Ovary (tissue), 9 donors: Measurements from ENCODE around the gene FGF4. TPM values are rescaled to one million over a fixed set of nuclear protein-coding genes. Genes with fewer than 3 reads are reported as not detected.

Source experiments
- DNase-seq, 5 donors: peaks; one replicate each; pipeline ENCODE4 v3.0.0-alpha.2; 2019 to 2020
- H3K27ac ChIP-seq, 2 donors: fragments of 200-600 bp; one replicate each; pipeline versions ENCODE4 v1.5.1 to v1.8.0; 2019 to 2022
- H3K27me3 ChIP-seq: fragments of 200-600 bp; one replicate; pipeline ENCODE4 v1.8.0; 2022
- H3K36me3 ChIP-seq: fragments of 200-600 bp; sonication (generic); one replicate; pipeline ENCODE4 v1.5.1; 2019
- H3K4me1 ChIP-seq: one replicate; pipeline ENCODE4 v1.8.1; 2013; ENCODE audit warnings: mild to moderate bottlenecking, moderate library complexity; ENCODE audit not compliant: insufficient read depth
- H3K4me3 ChIP-seq: fragments of 200-600 bp; sonication (generic); one replicate; pipeline ENCODE4 v1.5.1; 2017
- H3K9me3 ChIP-seq, 2 donors: fragments of 200-600 bp in 1 of 2; sonication (generic) in 1 of 2; one replicate each; pipeline versions ENCODE4 v1.5.1 to v1.8.1; 2013 to 2019; ENCODE audit warnings: mild to moderate bottlenecking in 1 of 2, moderate library complexity in 1 of 2
- CTCF ChIP-seq, 3 donors: fragments of 450-650 bp in 2 of 3; fragments of 200-600 bp in 1 of 3; IDR thresholded peaks; one replicate each; pipeline versions ENCODE4 v1.5.1 to v1.8.0; 2016 to 2022; ENCODE audit warnings: antibody characterized with exemption in 3 of 3, mild to moderate bottlenecking in 1 of 3
- EP300 ChIP-seq: sonication (generic); formaldehyde crosslinking; IDR thresholded peaks from one replicate; pipeline ENCODE4 v1.6.1; 2017; ENCODE audit warnings: antibody characterized with exemption
- POLR2A ChIP-seq: fragments of 450-650 bp; IDR thresholded peaks from one replicate; pipeline ENCODE4 v1.6.1; 2017; ENCODE audit warnings: antibody characterized with exemption, mild to moderate bottlenecking, moderate library complexity
- WGBS, 3 donors: extraction: QIAGEN DNeasy Blood & Tissue Kit in 1 of 3; methylation state at CpG; one replicate each; pipeline versions ENCODE4 v1.1.5 to v1.1.7; 2013 to 2017; 5-methylcytosine and 5-hydroxymethylcytosine counted together
- intact Hi-C, 4 donors: fragments of 100-400 bp; cut with DNase I; formaldehyde crosslinking; loops; one replicate each; pipeline versions ENCODE4 v1.11.0 to v1.15.1; 2022 to 2023
- polyA plus RNA-seq, 2 donors: library from polyadenylated mRNA; stranded (reverse); fragments of 200-250 nt in 1 of 2; fragments of 350-450 nt in 1 of 2; fragmentation: Illumina TruSeq in 1 of 2; extraction: RNeasy Lipid Tissue Mini Kit (QIAGEN cat#74804) in 1 of 2; gene quantifications; one replicate each; pipeline ENCODE4 v1.2.3, GENCODE V29; 2013 to 2014
- total RNA-seq, 7 donors: library from RNA; depleted of rRNA in 2 of 7; stranded (reverse); fragments of >200 nt in 2 of 7; fragmentation: NEBNext Ultra II Directional in 3 of 7; extraction: Animal tissue kit (Norgen Biotek cat#: 25700) in 3 of 7; gene quantifications; one replicate each; pipeline versions ENCODE4 v1.1.0 to v1.2.4, GENCODE V29; 2016 to 2023
- donor health status: DM: no; HTN: no; CAD: no; lungs with moderate emphysema.
- donor health status: DM: no; HTN: no; CAD: no.
- donor health status: Bipolar disorder and iron deficiency.
- donor health status: DM: yes; HTN: yes; CAD: no.
- donor health status: DM: no; HTN: no; CAD: no.
- donor health status: DM: yes; HTN: yes; CAD: no.

Gene FGF4
- total and polyA plus RNA-seq, 9 donors, result not detected

GRCh38 chr11:69748637-69749036 is 26.5 kb downstream of the FGF4 start:
- intact Hi-C loops, result no loop called here
- 74 to 85% (median 82%) methylated on average over 8 to 11 of the region's 11 CpGs for WGBS, 3 donors
- no peak overlapping the region for H3K27ac ChIP-seq
- H3K4me3 ChIP-seq, result no peak overlapping the region
- no peaks in the 10 kb centered on the region for H3K36me3 ChIP-seq
- H3K4me1 ChIP-seq, result no peaks in the 10 kb centered on the region
- DNase-seq, result no peak
- H3K27me3 ChIP-seq, result no peaks in the 10 kb centered on the region
- TF ChIP-seq EP300 (no peak), CTCF (IDR thresholded peaks at IDR 0.05) (no peak), POLR2A (no peak)
- H3K9me3 ChIP-seq, result no peaks in the 10 kb centered on the region

DNA sequence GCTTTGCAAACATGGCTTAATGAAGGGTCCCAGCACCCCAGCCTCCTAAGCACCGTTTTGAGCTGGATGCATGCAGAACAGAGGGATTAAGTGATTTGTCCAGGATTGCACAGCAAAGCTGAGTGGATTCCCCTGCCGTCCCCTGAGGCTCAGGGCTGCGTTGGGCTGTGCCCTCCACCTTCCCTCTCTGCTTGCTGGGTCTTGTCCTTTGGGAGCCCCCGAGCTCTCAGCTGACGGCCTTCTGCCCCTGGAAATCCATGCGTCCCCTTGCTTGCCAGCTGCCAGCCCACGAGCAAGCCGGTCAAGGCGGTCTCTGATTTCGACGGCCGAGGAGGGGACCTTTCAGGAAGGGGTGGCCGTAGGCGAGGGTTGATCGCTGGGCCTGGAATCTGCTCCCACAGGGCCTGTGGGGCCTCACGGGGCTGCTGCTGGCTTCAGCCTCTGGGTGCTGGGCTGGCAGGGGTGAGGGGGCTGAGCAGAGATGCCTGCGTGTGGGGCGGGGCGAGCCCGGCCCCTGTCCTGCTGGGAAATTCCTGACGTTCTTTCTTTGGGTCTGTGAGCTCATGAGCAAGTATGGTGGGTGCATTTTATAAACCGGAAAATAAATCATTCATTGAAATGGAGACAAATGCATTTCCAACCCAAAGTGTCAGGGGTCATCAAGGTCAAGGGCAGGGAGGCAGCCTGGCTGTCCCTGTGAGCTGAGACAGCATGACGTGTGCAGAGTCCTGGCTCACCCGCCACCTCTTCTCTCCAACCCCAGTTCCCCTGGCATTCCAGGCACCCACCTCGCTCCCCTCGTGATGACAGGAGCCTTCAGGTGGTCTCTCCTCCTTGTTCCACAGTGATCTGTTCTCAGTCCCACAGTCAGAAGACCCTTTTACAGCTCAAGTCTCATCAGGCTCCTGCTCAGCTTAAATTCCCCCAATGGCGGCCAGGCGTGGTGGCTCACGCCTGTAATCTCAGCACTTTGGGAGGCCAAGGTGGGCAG is 28.1 kb downstream of the FGF4 start:
- Histone ChIP-seq H3K27ac (no peak overlapping the region), H3K9me3 (no peaks in the 10 kb centered on the region), H3K36me3 (no peaks in the 10 kb centered on the region), H3K4me3 (no peak overlapping the region), H3K4me1 (no peaks in the 10 kb centered on the region), H3K27me3 (no peaks in the 10 kb centered on the region)
- no peak for TF ChIP-seq POLR2A
- TF ChIP-seq EP300, result no peak
- no peak for TF ChIP-seq CTCF (IDR thresholded peaks at IDR 0.05)
- intact Hi-C loops, result no loop called here
- DNase-seq, result no peak
- WGBS, 3 donors, result 37 to 45% (median 41%) methylated on average over 29 of the region's 29 CpGs

DNA sequence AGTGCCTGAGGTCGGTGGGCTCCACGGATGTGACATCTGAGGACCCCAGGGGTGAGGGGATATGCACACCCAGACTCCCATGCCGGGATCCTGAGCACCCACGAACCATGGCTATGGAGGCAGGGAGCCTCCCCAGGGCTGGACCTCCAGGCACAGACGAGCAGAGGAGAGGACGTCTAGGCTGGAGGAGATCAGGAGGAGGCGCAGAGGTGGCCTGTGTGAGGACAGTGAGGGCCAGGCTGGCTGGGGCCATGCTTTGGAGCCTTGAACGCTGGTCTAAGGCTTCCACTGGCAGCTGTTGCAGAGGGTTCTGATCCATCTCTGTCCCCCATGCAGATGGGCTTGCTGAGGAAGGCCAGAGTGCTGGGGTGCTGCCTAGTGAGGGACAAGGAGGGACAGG is 29.0 kb downstream of the FGF4 start:
- no peak for TF ChIP-seq POLR2A
- TF ChIP-seq CTCF (IDR thresholded peaks at IDR 0.05), result no peak
- TF ChIP-seq EP300, result no peak
- H3K27ac ChIP-seq, result no peak overlapping the region
- 74 to 81% (median 75%) methylated on average over 8 of the region's 8 CpGs for WGBS, 3 donors

GRCh38 chr11:69745201-69745600 is 29.9 kb downstream of the FGF4 start:
- intact Hi-C loops, result no loop called here
- H3K36me3 ChIP-seq, result no peaks in the 10 kb centered on the region
- no peak overlapping the region for H3K4me3 ChIP-seq

More for the DNA sequence above, 29.0 kb downstream of the FGF4 start:
- H3K4me1 ChIP-seq, result no peaks in the 10 kb centered on the region
- no peaks in the 10 kb centered on the region for H3K36me3 ChIP-seq
- intact Hi-C loops, result no loop called here
- H3K4me3 ChIP-seq, result no peak overlapping the region
- no peaks in the 10 kb centered on the region for H3K27me3 ChIP-seq
- H3K9me3 ChIP-seq, result no peaks in the 10 kb centered on the region
- no peak for DNase-seq

More at GRCh38 chr11:69745201-69745600, 29.9 kb downstream of the FGF4 start:
- Histone ChIP-seq H3K9me3 (no peaks in the 10 kb centered on the region), H3K4me1 (no peaks in the 10 kb centered on the region), H3K27me3 (no peaks in the 10 kb centered on the region), H3K27ac (no peak overlapping the region)
- TF ChIP-seq CTCF (IDR thresholded peaks at IDR 0.05) (no peak), EP300 (no peak), POLR2A (no peak)
- DNase-seq, result no peak
- WGBS, 3 donors, result 77 to 87% (median 80%) methylated on average over 10 of the region's 10 CpGs
